HepG2 (cell line): ENCODE results near the gene SMC1B.

Experiments
- ATF4 ChIP-seq, 2 experiments: fragments of 450-650 bp in 1 of 2; sonication (generic) in 1 of 2; formaldehyde crosslinking; IDR thresholded peaks; 2 replicates each; pipeline versions ENCODE4 v1.5.0 to v1.8.0; 2020 to 2022; ENCODE audit warnings: mild to moderate bottlenecking in 1 of 2, missing genetic modification reagents in 1 of 2
- ESRRA ChIP-seq: sonication (generic); formaldehyde crosslinking; IDR thresholded peaks from 2 replicates; pipeline ENCODE4 v1.5.1; 2020; ENCODE audit warnings: mild to moderate bottlenecking, low read depth, missing genetic modification reagents
- JUN ChIP-seq: sonication (generic); formaldehyde crosslinking; IDR thresholded peaks from 2 replicates; pipeline ENCODE4 v1.4.0; 2020; ENCODE audit warnings: mild to moderate bottlenecking, missing genetic modification reagents
- MAFG ChIP-seq: sonication (generic); formaldehyde crosslinking; IDR thresholded peaks from 2 replicates; pipeline ENCODE4 v1.5.1; 2020; ENCODE audit warnings: mild to moderate bottlenecking, missing genetic modification reagents
- MAFK ChIP-seq, 2 experiments: IDR thresholded peaks in 1 of 2; conservative IDR thresholded peaks in 1 of 2; 2 replicates each; pipeline ENCODE4 v1.6.1; 2011; ENCODE audit warnings: improper control_type of control experiment in 2 of 2, low read length in 2 of 2
- POLR2AphosphoS5 ChIP-seq: IDR thresholded peaks from 2 replicates; pipeline ENCODE4 v1.6.1; 2012; ENCODE audit warnings: low read depth, low read length
- RELA ChIP-seq: sonication (generic); formaldehyde crosslinking; IDR thresholded peaks from 2 replicates; pipeline ENCODE4 v1.4.0; 2020; ENCODE audit warnings: missing genetic modification reagents
- SRF ChIP-seq: IDR thresholded peaks from 2 replicates; pipeline ENCODE4 v1.6.1; 2011; ENCODE audit warnings: mild to moderate bottlenecking, low read depth, low read length, moderate library complexity
- U2AF2 ChIP-seq: fragments of 200-400 bp; formaldehyde crosslinking; IDR thresholded peaks from 2 replicates; pipeline ENCODE4 v1.6.1; 2017; ENCODE audit warnings: low read depth, mild to moderate bottlenecking, low read length
- ZNF232 ChIP-seq: sonication (generic); formaldehyde crosslinking; IDR thresholded peaks from 2 replicates; pipeline ENCODE4 v1.4.0; 2020; ENCODE audit warnings: missing genetic modification reagents, borderline replicate concordance
- ZSCAN29 ChIP-seq: sonication (generic); formaldehyde crosslinking; conservative IDR thresholded peaks from 2 replicates; pipeline ENCODE4 v1.4.0; 2020; ENCODE audit warnings: mild to moderate bottlenecking, missing genetic modification reagents
- TF ChIP-seq, protein P1 (sequence below): sonication (generic); formaldehyde crosslinking; IDR thresholded peaks from 2 replicates; pipeline ENCODE4 v1.4.0; 2020; ENCODE audit warnings: missing genetic modification reagents
- TF ChIP-seq, protein P2 (sequence below): sonication (generic); formaldehyde crosslinking; IDR thresholded peaks from 2 replicates; pipeline ENCODE4 v1.5.0; 2020; ENCODE audit warnings: mild to moderate bottlenecking, missing genetic modification reagents, moderate library complexity

DNA sequence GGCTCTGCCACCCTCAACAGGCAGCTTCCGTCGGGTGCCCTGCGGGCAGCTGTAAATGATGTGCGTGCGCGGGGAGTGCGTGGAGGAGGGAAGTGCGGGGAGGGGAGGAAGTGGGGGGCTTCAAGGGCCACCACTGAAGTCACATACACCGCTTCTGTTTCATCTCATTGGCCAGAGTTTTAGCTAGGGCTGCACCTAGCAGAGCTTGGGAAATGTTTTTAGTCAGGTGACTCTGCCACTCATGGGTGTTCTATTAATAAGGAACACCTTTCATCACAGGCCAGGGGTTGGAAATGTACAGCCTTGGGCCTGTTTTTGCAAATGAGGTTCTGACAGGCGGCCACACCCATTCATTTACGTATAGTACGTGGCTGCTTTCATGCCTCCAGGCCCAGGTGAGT is 89.1 kb downstream of the SMC1B start:
- no peak for TF ChIP-seq MAFK (conservative IDR thresholded peaks at IDR 0.05 in 1 of 2, IDR thresholded peaks at IDR 0.05 in 1 of 2; ENCODE audit: low read length in 2 of 2)
- TF ChIP-seq ESRRA (CRISPR knock-in tag): no peak
- TF ChIP-seq SRF: no peak
- no peak for TF ChIP-seq MAFG
- TF ChIP-seq, protein P1, sequence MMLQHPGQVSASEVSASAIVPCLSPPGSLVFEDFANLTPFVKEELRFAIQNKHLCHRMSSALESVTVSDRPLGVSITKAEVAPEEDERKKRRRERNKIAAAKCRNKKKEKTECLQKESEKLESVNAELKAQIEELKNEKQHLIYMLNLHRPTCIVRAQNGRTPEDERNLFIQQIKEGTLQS: no peak
- TF ChIP-seq ATF4 (CRISPR knock-in tag; IDR thresholded peaks at IDR 0.05): no peak
- TF ChIP-seq JUN (CRISPR knock-in tag): no peak
- TF ChIP-seq ZNF232 (CRISPR knock-in tag): no peak
- no peak for TF ChIP-seq RELA (CRISPR knock-in tag)
- no peak for TF ChIP-seq POLR2AphosphoS5
- no peak for TF ChIP-seq U2AF2
- no peak for TF ChIP-seq ZSCAN29 (CRISPR knock-in tag)
- TF ChIP-seq, protein P2, sequence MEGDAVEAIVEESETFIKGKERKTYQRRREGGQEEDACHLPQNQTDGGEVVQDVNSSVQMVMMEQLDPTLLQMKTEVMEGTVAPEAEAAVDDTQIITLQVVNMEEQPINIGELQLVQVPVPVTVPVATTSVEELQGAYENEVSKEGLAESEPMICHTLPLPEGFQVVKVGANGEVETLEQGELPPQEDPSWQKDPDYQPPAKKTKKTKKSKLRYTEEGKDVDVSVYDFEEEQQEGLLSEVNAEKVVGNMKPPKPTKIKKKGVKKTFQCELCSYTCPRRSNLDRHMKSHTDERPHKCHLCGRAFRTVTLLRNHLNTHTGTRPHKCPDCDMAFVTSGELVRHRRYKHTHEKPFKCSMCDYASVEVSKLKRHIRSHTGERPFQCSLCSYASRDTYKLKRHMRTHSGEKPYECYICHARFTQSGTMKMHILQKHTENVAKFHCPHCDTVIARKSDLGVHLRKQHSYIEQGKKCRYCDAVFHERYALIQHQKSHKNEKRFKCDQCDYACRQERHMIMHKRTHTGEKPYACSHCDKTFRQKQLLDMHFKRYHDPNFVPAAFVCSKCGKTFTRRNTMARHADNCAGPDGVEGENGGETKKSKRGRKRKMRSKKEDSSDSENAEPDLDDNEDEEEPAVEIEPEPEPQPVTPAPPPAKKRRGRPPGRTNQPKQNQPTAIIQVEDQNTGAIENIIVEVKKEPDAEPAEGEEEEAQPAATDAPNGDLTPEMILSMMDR (CRISPR knock-in tag): no peak
